ENCODE results near the gene NHSL2. TPM values are rescaled to one million over a fixed set of nuclear protein-coding genes. Genes with fewer than 3 reads are reported as not detected.
A peak's percentile ranks its signal among the peaks of the same experiment; 100 is the strongest.

NHSL2 gene
- total RNA-seq, 2 experiments from 2014 or later, result 0.21 to 0.50 TPM

DNA sequence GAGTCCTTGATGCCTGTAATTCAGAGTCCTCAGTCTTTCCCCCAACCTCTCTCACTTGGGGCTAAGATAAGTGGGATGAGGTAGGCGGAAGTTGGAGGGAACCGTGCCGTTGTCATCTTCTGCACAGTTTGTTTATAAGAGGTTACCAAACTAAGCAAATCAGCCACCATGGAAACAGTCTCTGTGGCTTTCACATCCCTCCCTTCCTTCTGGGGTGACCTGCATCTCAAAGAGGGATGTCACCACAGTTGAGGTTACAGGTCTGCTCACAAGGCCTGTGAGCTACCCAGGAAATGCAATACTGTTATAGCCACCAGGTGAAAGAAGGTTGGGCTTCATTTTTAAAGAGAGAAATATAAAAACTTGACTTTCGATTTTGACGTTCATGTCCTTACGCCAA, 194.8 kb downstream of the NHSL2 start:
- Mint-ChIP-seq H3K36me3 (ENCODE audit: low read depth) (no peaks in the 10 kb centered on the region), H3K9me3 (ENCODE audit: low read depth) (no peaks in the 10 kb centered on the region), H3K4me1 (peaks cover 26% of the 10 kb centered on the region), H3K4me3 (no peak overlapping the region), H3K27me3 (peaks cover 13% of the 10 kb centered on the region), H3K27ac (no peak overlapping the region)
- DNase-seq (peak; percentile 49), ATAC-seq (peak; percentile 57)
- ChIA-PET CTCF (interaction anchor here (1.0 to 2.1 kb wide), 2 partner anchors 16 to 87 kb away, joined by 3 to 8 read pairs; no protein-coding TSS in a partner anchor), POLR2A (no interaction called here)
- intact Hi-C loops (cut with DNase I, micrococcal nuclease), result no loop called here

GRCh38 chrX:72107320-72107719, 196.7 kb downstream of the NHSL2 start:
- ChIA-PET POLR2A (no interaction called here), CTCF (no interaction called here)
- Mint-ChIP-seq H3K4me1 (peaks cover 10% of the 10 kb centered on the region), H3K27me3 (peaks cover 13% of the 10 kb centered on the region), H3K27ac (no peak overlapping the region), H3K4me3 (no peak overlapping the region), H3K36me3 (ENCODE audit: low read depth) (no peaks in the 10 kb centered on the region), H3K9me3 (ENCODE audit: low read depth) (no peaks in the 10 kb centered on the region)
- DNase-seq (no peak), ATAC-seq (peak; percentile 43)
- intact Hi-C loops (cut with DNase I, micrococcal nuclease), result no loop called here

- DNase-seq, result no peak
- H3K27me3 Mint-ChIP-seq, result peaks cover 11% of the 10 kb centered on the region
- no peaks in the 10 kb centered on the region for H3K9me3 Mint-ChIP-seq (ENCODE audit: low read depth)
- H3K36me3 Mint-ChIP-seq (ENCODE audit: low read depth), result no peaks in the 10 kb centered on the region
- no peak overlapping the region for H3K27ac Mint-ChIP-seq
- intact Hi-C loops (cut with DNase I, micrococcal nuclease), result no loop called here
- no peak for ATAC-seq
- H3K4me3 Mint-ChIP-seq, result no peak overlapping the region
- POLR2A ChIA-PET, result no interaction called here
- CTCF ChIA-PET, result no interaction called here
- peaks cover 10% of the 10 kb centered on the region for H3K4me1 Mint-ChIP-seq
These were observed 197.4 kb downstream of the NHSL2 start for GRCh38 chrX:72107841-72108595.

DNA sequence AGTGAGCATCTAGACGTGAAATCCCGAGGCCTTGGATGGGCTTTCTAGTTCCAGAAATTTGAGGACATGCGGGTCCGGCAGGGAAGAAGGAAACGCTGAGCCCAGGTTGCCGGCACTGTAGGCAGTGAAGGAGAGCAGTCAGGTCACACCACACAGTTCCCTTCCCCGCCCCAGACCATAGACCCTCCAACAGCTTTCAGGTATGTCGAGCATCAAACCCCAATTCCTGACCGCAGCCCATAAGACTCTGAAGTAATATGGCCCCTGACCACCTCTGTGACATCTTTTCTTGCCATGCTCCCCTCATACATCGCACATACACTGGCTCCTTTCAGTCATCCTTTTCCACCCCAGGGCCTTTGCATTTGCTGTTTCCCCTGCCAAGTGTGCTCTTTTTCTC, 198.0 kb downstream of the NHSL2 start:
- Mint-ChIP-seq H3K27ac (no peak overlapping the region), H3K9me3 (ENCODE audit: low read depth) (no peaks in the 10 kb centered on the region), H3K27me3 (peaks cover 11% of the 10 kb centered on the region), H3K4me1 (peaks cover 10% of the 10 kb centered on the region), H3K4me3 (no peak overlapping the region), H3K36me3 (ENCODE audit: low read depth) (no peaks in the 10 kb centered on the region)
- DNase-seq, result no peak
- no peak for ATAC-seq
- intact Hi-C loops (cut with DNase I, micrococcal nuclease), result no loop called here
- ChIA-PET POLR2A (no interaction called here), CTCF (no interaction called here)

DNA sequence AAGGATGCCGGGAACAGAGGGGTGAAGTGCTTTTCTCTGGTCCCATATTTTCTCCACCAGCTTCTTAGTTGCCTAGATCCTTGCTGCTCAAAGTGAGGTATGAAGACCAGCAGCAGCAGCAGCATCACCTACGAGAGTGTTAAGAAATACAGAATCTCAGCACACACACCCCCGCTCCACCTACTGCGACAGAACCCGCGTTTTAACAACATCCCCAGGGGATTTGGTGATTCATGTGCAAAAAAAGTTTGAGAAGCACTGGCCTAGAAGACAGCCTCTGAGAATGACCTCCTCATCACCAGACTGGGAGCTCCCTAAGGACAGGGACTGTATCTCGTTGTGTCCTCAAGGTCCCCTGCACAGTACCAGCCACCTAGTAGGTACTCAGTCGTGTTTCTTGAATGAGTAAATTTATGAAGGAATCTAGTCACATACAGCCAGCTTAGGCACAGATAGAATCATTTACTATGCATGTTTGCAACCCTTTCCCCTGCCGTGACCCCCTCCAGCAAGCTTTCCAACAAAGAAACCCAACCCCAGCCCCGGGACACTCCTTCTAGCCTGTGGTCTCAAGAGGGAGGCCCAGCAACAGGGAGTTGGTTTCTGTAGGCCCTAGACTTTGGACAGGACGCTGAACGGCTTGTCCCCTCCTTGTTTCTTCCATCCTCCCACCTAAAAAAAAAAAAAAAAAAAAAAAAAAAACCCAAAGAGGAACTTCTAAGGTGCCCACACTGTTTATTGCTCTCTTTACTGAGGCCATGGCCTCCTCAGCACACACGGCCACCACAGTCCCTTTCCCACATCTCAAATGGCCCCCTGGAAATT, 199.6 kb downstream of the NHSL2 start:
- Mint-ChIP-seq H3K27me3 (peaks cover 11% of the 10 kb centered on the region), H3K27ac (no peak overlapping the region), H3K4me1 (peaks cover 5% of the 10 kb centered on the region), H3K36me3 (ENCODE audit: low read depth) (no peaks in the 10 kb centered on the region), H3K9me3 (ENCODE audit: low read depth) (no peaks in the 10 kb centered on the region), H3K4me3 (no peak overlapping the region)
- no peak for DNase-seq
- intact Hi-C loops (cut with DNase I, micrococcal nuclease), result no loop called here
- CTCF ChIA-PET, result interaction anchor here (0.5 kb wide), 1 partner anchor 42 kb away, joined by 4 read pairs; no protein-coding TSS in a partner anchor
- POLR2A ChIA-PET, result no interaction called here
- ATAC-seq, result no peak

DNA sequence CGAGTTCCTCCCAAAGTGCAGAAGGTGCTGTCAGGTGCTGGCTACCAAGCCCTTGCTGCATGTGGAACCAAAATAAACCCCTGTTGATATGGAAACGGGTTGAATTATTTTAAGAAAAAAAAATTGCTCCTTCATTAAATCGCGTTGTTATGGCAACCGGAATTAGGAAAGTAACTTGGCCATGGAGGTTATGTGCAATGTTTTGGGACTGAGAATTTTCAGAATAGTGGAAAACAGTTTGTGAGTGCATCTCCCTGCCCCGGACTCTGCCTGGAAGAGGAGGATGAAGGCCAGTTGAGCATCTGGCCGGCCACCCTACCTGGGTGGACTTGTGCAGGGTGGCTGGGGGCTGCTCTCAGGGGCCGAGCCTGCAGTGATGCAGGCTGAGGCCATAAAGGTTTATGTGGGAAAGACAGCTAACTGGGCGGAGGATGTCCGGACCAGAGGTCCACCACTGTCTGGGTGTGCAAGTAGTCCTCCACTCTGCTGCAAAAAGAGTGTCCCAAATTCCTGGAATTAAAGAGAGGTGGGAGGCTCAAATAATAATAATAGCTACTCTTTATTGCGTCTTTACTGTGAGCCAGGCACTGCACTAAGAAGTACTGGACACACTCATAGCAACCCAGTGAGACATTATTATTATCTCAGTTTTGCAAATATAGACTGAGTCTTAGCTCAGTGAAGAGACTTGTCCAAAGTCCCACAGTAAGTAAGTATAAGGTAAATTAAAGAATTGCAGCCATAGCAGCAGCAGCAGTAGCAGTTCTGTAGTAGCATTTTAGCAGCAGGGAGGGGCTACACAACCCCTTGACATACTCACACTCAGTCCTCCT, 200.4 kb downstream of the NHSL2 start:
- H3K9me3 Mint-ChIP-seq (ENCODE audit: low read depth), result no peaks in the 10 kb centered on the region
- ChIA-PET CTCF (interaction anchor here (0.5 kb wide), 1 partner anchor 42 kb away, joined by 4 read pairs; no protein-coding TSS in a partner anchor), POLR2A (no interaction called here)
- DNase-seq (no peak), ATAC-seq (no peak)
- no peaks in the 10 kb centered on the region for H3K36me3 Mint-ChIP-seq (ENCODE audit: low read depth)
- peaks cover 5% of the 10 kb centered on the region for H3K4me1 Mint-ChIP-seq
- H3K4me3 Mint-ChIP-seq, result no peak overlapping the region
- H3K27me3 Mint-ChIP-seq, result peaks cover 11% of the 10 kb centered on the region
- H3K27ac Mint-ChIP-seq, result no peak overlapping the region
- intact Hi-C loops (cut with DNase I, micrococcal nuclease), result no loop called here

DNA sequence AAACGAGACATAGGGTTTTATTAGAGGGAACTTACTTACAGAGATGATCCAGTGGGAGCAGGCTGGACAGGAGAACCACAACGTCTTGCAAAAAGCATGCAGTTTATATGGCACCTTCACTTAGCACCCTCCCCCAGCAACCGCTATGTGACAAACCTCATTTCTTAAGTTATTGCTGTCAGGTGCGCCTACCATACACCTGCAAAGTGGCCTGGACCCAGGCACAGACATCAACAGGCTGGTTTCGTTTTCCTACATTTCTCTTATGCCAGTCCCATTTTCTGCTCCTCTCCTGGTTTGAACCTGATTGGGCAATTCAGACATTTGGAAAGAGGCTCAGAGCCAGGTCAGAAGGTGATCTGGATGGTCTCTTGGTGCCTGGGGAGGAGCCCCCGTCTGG, 202.8 kb downstream of the NHSL2 start:
- H3K4me1 Mint-ChIP-seq, result no peaks in the 10 kb centered on the region
- ChIA-PET CTCF (interaction anchor here (0.7 kb wide), 1 partner anchor 12 kb away, joined by 3 read pairs; no protein-coding TSS in a partner anchor), POLR2A (no interaction called here)
- H3K27me3 Mint-ChIP-seq, result peaks cover 6% of the 10 kb centered on the region
- no peak for ATAC-seq
- H3K4me3 Mint-ChIP-seq, result no peak overlapping the region
- H3K36me3 Mint-ChIP-seq (ENCODE audit: low read depth), result no peaks in the 10 kb centered on the region
- intact Hi-C loops (cut with DNase I, micrococcal nuclease), result no loop called here
- H3K27ac Mint-ChIP-seq, result no peak overlapping the region
- no peak for DNase-seq
- H3K9me3 Mint-ChIP-seq (ENCODE audit: low read depth), result no peaks in the 10 kb centered on the region

- DNase-seq, result no peak
- H3K9me3 Mint-ChIP-seq (ENCODE audit: low read depth), result no peaks in the 10 kb centered on the region
- no peak overlapping the region for H3K4me3 Mint-ChIP-seq
- H3K27ac Mint-ChIP-seq, result no peak overlapping the region
- H3K36me3 Mint-ChIP-seq (ENCODE audit: low read depth), result no peaks in the 10 kb centered on the region
- ChIA-PET POLR2A (no interaction called here), CTCF (interaction anchor here (0.6 kb wide), 1 partner anchor 23 kb away, joined by 3 read pairs; no protein-coding TSS in a partner anchor)
- H3K27me3 Mint-ChIP-seq, result peaks cover 3% of the 10 kb centered on the region
- no peak for ATAC-seq
- intact Hi-C loops (cut with DNase I, micrococcal nuclease), result no loop called here
- H3K4me1 Mint-ChIP-seq, result no peaks in the 10 kb centered on the region
These were observed 203.7 kb downstream of the NHSL2 start for GRCh38 chrX:72114306-72114705.

DNA sequence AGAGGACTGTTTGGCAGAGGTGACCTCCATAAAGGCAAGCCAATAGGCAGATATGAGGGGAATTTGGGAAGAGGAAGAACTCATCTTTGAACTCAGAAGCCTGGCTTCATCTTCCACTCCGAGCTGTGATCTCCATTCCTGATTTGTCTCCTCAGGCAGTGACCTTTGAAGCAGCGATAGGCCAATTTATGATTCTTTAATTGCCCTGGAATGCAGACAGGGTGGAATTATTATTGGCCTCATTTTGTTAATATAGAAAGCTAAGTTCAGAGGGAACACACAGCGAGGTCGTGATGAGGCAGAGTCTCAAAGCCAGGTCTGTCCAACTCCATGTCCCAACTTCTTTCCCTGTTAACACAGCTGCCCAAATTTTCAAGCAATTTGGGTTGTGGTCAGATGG, 204.2 kb downstream of the NHSL2 start:
- intact Hi-C loops (cut with DNase I, micrococcal nuclease), result no loop called here
- POLR2A ChIA-PET, result no interaction called here
- H3K9me3 Mint-ChIP-seq (ENCODE audit: low read depth), result no peaks in the 10 kb centered on the region
- CTCF ChIA-PET, result interaction anchor here (0.6 kb wide), 1 partner anchor 24 kb away, joined by 3 read pairs; no protein-coding TSS in a partner anchor
- no peak overlapping the region for H3K27ac Mint-ChIP-seq
- peaks cover 3% of the 10 kb centered on the region for H3K27me3 Mint-ChIP-seq
- DNase-seq (no peak), ATAC-seq (no peak)
- no peaks in the 10 kb centered on the region for H3K4me1 Mint-ChIP-seq
- no peaks in the 10 kb centered on the region for H3K36me3 Mint-ChIP-seq (ENCODE audit: low read depth)
- H3K4me3 Mint-ChIP-seq, result no peak overlapping the region

DNA sequence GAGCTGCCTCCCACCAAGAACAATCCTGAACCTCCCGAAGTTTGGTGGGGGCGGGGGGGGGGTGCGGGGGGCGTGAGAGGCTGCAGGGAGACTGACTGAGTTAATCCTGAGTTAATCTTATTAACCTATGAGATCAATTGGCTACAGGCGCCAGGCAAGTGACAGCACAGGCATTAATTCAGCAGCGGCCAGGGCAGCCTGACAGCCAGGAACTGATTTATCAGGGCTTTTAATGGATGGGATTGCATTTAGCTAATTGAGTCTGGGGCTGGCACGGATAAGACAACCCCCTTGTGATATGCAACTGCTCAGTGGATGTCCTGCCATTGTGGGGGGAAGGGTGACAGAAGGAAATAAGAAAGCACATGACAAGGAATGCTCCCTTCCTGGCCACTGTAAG, 204.7 kb downstream of the NHSL2 start:
- ChIA-PET POLR2A (no interaction called here), CTCF (no interaction called here)
- Mint-ChIP-seq H3K9me3 (ENCODE audit: low read depth) (no peaks in the 10 kb centered on the region), H3K36me3 (ENCODE audit: low read depth) (no peaks in the 10 kb centered on the region), H3K27ac (no peak overlapping the region), H3K27me3 (peaks cover 3% of the 10 kb centered on the region), H3K4me3 (no peak overlapping the region), H3K4me1 (no peaks in the 10 kb centered on the region)
- DNase-seq (no peak), ATAC-seq (no peak)
- intact Hi-C loops (cut with DNase I, micrococcal nuclease), result no loop called here

- ChIA-PET CTCF (no interaction called here), POLR2A (no interaction called here)
- Mint-ChIP-seq H3K27me3 (no peaks in the 10 kb centered on the region), H3K27ac (no peak overlapping the region), H3K9me3 (ENCODE audit: low read depth) (no peaks in the 10 kb centered on the region), H3K4me3 (no peak overlapping the region), H3K36me3 (ENCODE audit: low read depth) (no peaks in the 10 kb centered on the region), H3K4me1 (peaks cover 8% of the 10 kb centered on the region)
- no peak for DNase-seq
- no peak for ATAC-seq
- intact Hi-C loops (cut with DNase I, micrococcal nuclease), result no loop called here
These were observed 207.1 kb downstream of the NHSL2 start for GRCh38 chrX:72117636-72118210.
